Astrocyte of the hippocampus (primary cell): ENCODE data around the gene PSMD10.
A peak's percentile ranks its signal among the peaks of the same experiment; 100 is the strongest.

ENCODE experiments used
- DNase-seq: peaks from one replicate; pipeline ENCODE4 v3.0.0; 2011; ENCODE audit warnings: low read depth, low spot score

The PSMD10 gene, protein sequence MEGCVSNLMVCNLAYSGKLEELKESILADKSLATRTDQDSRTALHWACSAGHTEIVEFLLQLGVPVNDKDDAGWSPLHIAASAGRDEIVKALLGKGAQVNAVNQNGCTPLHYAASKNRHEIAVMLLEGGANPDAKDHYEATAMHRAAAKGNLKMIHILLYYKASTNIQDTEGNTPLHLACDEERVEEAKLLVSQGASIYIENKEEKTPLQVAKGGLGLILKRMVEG

DNA sequence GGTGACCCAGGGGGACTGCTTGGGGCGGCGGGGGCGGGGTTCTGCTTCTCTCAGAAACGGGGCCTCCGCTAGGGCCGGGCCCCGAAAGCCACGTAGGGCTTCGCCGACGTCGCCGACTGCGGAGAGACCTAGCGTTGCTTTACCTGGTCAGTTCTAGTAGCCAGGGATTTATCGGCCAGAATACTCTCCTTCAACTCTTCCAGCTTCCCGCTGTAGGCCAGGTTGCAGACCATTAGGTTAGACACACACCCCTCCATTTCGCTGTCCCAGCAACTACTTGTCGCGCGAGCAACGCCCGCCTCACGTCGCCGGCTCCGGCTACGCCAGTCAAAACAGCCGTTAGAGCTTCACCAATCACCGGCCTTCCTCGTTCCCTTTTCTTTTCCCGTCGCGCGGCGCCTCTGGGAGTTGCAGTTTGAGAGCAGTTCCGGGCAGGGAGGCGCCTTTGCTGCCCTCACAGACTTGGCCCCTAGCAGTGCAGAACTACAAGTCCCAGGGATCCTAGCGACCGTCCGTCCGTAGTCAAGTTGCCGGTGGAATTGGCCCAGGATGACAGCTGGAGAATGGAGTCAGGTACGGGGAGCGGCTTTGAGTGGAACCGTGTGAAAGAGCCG, at the start of gene PSMD10, which contains the start of gene ATG4A:
Gene PSMD10 (minus strand): TSS at position 279 of the 614 bp plus-strand sequence. CDS start 22 bp downstream, at position 257.
Gene ATG4A (plus strand): TSS at position 515 of the 614 bp plus-strand sequence. CDS start 49 bp downstream, at position 564.
- peak; percentile 96 for DNase-seq

DNA sequence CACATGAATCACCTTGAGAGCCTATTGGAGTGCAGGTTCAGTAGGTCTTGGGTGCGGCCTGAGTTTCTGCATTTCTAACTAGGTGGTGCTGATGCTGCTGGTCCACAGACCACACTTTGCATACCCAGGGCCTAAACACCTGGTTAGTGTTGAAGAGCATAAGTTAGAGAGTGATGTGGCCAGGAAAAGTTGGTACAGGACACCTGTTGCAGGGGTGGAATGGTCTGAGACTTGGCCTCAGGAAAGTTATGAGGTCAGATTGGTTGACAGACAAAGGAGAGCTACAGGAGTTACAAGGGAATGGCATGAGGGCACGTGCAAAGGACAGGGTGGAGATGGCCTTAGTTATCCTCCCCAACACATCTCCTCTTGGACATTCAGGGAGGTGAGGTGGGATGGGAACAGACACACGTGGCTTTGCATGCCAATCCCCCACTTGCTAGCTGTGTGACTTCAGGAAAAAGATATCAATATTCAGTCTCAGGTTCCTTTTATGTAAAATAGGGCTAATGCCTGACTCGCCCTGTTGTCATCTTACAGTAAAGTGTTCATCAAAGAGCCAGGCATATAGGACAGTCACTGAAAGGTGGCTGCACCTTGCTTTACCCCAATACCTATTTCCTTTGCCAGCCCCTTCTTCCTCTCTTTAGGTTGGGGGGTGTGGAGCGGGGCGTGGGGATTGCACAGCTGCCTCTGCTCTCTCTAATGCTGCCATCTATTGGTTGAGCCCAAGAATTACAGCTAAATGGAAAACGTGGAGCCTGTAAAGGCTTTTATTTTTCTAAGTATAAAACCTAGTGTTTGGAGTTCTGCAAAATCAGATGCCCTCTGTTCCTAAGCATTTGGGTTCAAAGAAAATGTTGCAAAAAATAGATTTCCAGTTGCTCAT, 47.7 kb upstream of the PSMD10 start:
- no peak for DNase-seq

DNA sequence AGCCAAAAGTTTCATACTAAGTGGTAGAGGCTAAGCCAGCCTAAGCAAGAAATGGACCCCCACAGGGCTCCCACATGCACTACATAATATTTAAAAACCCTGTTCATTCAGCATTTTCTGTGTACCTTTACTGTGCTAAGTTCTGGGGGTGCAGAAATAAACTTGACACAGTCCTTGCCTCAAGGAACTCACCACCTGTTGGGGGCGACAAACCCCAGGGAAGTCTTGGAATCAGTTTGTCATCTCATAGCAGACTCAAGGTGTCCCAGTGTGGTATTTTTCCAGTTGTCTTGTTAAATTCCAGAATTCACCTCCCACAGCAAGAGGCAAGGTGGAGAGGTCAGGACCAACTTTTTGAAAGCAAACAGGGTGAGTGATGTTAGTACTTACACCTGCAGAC, 43.4 kb upstream of the PSMD10 start:
- DNase-seq: no peak

DNA sequence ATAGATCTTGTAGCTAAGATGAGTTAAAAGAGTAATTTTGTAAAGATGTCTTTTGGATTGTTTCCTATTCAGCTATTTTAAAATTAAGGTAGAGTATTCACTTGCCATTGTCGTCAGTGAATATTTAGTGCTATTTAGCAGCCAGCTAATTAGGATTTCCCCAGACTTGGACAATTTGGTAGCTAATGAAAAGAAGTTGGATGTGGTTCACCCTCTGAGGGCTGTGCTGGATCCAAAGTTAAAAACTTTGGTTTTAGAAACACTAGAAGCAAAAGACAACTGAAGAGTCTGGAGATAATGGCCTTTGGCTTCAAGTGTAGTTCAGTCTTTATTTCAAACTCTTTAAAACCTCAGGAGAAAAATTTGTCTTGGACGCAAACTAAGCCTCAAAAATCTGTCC, 41.5 kb upstream of the PSMD10 start:
- no peak for DNase-seq

DNA sequence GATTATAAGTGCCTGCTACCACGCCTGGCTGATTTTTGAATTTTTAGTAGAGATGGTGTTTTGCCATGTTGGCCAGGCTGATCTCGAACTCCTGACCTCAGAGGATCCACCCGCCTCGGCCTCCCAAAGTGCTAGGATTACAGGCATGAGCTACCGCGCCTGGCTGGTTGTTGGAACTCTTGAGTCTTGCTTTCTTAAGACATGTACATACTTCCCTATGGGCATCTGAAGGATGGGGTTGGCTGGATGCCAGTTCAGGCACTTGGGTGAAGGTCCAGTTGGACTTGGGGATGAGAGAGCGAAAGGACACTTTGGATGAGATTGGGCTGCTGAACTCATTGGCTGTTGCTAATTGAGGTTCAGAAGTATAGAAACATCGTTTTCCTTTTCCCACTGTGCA, 40.7 kb upstream of the PSMD10 start:
- DNase-seq: no peak

DNA sequence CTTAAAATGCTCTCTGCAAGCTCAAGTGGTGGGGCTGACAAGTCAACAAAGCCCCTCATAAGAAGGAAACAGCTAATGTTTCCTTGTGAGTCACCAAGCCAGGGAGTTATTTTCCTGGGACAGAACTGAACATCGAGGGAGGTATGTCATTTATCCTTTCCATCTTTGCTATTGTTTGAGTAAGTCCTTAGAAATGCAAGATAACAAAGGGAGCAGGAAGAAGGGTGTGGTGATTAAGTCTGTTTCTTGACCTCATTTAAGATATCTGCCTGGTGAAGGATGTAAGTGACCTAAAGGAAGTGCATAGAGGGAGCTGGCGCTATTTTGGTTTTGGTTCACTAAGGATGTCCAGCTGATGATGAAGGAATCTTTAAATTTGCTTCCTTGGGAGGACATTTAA, 40.1 kb upstream of the PSMD10 start:
- peak; percentile 18 for DNase-seq

DNA sequence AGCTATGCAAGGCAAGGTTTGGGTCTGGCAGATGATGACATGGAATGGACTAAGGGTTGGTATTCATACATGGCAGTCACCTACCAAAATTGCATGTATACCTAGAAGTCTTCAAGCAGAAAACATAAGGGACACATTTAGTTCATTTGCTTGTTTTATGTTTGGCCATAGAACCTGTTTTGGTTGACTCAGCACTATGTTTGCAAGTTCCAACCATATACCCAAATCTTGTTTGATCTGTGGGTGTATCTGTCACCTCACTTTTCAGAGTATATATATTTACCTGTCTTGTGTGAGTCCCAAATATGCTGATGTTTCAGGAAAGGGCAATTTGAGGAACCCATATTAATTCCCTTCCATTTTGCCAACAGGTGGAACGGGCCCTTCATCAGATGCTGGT, 39.5 kb upstream of the PSMD10 start:
- DNase-seq: no peak

DNA sequence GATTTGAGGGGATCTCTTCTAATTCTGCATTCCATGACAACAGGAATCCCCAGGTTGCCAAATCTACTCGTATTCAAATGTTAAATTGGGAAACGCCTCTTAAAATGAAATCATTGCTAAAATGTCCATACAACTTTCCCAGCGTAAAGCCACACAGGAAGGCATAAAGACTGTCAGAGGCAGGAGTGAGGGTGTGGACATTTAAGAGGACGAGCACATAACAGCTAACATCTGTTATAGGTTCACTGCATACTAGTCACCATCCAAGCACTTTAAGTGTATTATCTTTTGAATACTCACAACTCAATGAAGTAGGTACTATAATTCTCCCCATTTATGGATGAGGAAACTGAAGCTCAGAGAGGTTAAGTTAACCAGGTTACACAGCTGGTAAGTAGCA, 35.8 kb upstream of the PSMD10 start:
- no peak for DNase-seq

DNA sequence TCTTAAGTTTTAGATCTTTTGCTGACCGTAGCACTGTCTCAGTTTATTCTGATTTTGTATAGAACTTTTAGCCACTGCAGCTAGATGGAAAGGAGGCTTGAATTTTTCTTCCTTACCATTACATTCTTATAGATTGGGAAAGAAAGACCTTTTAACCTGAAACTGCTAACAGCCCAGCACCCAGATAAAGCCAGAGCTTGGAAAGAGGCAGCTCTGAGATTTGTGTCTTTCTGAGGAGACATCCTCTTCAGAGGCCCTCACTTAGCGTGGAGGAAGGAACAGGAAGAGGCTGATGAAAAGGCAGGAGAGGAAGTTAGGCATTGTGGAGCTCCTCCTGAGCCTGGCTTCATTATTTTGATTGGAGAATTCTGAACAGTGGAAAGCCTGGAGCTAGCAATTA, 35.3 kb upstream of the PSMD10 start:
- no peak for DNase-seq

DNA sequence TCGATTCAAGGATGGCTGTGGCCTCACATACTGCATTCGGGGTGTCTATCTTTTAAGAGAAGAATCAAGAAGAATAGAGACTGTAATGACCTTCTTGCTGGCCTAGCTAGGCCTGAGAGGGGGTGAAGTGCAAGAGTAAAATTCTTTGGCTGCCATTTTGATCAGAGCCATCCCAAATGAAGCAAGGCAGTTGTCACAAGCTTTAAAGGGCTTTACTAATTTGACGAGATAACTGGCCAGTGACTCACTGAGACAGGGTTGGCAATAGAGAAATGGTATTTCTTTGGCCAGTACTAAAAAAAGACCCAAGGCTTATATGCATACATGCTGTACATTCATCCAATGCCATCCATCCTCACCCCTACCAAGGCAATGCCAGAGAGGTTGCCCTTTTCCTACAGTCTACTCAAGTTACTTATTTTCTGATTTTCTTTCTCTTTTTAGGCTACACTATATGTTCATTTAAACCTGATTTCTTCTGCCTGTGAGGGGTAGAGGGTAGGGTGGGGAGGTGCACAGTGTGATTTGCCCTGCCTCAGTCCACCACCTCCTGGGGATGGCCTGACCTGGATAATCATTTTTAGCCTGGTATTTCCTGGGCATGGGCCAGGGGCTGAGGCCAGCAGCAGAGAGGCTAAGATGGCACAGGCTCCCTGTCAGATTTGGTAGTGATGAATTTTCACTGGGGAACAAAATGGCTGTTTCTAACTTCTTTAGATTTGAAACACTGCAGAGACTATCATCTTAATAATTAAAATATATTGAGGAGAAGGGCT, 32.4 kb upstream of the PSMD10 start:
- peak; percentile 9 for DNase-seq

DNA sequence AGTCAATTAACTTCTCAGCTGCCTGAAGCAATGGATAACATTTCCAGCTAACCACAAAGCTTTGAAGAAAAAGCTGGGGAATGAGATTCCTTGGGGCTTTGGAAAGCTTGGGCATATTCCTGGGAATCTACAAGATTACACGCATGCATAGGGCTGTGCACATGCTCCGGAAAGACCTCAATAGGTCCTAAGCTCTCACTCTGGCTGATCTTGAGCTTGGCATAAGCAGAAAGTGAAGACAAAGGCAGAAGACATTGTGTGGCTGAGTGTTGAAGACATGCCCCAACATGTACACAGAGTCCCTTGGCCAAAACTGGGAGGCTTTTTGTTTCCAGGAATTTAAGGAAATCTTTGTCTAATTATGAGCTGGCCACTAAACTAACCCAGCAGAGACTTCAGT, 31.4 kb upstream of the PSMD10 start:
- peak; percentile 82 for DNase-seq

DNA sequence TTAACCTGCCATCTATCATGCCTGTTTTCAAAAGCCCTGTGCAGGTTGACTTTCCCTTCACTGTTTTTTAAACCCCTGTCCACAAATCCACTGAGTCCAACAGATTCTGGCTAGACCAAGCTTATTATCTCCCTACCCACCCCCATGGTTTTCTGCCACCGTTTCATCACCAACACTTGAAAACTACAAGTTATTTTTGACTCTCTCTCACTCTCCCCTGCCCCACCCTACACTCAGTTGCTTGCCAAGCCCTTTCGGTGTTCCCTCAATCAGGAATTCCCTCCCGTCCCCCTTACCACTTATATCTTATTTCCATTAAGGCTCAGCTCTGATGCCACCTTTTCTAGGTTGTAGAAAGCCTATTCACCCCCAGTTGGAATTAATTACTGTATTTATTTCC, 29.9 kb upstream of the PSMD10 start:
- no peak for DNase-seq

DNA sequence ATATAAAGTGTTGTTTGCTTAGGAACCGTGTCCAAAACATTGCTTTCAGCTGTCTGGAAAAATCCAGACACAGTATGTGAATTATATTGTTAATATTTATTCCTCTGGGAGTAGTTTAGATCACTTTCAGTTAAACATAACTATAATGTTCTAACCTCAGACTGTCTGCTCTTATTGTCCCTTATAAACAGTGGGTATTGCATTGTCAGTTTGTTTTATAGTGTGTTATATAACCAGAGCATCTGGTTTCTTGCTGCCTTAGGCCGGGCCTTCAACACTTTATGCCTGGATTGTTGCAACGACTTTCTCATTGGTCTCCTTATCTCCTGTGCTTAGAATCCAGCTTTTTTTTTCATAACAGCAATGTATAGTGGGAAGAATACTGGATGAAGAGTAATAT, 26.6 kb upstream of the PSMD10 start:
- no peak for DNase-seq

DNA sequence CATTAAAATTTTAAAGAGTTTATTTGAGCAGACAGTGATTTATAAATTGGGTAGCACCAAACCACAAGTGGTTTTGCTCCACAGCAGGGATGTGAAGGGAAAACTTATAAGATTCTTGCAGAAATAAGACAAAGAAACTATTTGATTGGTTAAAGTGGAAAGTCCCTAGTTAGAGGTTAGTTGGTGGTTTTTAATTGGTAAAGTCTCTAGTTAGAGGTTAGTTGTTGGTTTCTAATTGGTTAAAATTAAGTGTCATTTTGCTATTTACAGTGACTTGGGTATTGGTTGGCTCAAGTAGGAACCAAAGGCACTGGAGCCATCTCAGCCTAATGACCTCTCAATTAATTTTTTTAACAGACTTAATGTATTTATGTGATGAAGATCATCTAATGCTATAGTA, 23.2 kb upstream of the PSMD10 start:
- no peak for DNase-seq

DNA sequence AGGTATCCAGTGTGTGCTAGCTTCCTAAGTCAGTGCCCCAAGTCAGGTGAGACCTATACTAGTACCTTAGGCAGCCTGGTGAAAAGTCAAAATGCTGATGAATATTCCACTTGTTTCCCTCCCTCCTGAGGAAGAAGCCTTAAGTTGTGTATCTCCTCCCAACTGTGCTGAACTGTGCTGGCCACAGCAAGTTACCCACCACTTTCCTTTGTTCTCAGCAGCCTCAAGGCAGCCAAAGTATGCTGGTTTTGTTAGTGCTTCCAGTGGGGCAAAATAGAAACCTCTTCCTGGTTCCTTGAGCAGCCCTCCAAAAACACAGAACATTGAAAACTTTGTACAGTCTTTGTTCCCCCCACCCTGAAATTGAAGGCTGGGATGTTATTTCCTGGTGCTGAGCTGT, 14.1 kb upstream of the PSMD10 start:
- DNase-seq: no peak

DNA sequence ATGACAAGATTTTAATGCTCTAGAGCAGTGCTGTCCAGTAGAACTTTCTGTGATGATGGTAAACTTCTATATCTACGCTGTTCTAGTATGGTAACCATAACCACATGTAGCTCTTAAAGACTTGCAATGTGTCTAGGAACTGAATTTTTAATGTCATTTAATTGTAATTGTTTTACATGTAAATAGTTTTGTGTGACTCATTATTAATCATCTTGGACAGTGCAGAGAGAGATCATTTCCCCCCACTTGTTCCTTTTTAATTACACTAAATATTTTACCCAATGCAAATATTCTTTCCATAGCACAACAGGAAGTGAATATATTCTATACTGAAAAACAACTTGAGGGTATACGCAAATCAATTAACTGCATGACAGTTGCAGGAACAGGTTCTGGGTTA, 6.0 kb upstream of the PSMD10 start:
- no peak for DNase-seq

DNA sequence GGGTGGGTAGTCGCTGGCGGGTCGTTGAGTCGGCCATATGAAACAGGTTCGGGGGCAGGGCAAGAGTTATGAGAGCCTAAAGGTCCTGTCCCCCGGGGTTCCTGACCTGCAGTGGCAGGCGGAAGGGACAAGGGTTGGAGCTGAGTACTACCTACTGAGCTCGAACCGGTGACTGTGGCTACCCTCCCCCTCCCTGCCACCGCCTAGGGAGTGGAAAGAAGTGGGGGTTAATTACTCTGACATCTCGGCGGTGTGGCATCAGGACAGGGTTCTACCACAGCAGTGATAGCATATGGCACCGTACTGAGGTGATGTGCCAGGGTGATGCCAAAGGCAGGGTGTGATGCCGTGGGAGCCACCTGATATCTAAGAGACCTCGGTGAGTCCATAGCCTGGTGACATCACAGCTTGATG, 543 bp upstream of the PSMD10 start:
- DNase-seq: no peak

DNA sequence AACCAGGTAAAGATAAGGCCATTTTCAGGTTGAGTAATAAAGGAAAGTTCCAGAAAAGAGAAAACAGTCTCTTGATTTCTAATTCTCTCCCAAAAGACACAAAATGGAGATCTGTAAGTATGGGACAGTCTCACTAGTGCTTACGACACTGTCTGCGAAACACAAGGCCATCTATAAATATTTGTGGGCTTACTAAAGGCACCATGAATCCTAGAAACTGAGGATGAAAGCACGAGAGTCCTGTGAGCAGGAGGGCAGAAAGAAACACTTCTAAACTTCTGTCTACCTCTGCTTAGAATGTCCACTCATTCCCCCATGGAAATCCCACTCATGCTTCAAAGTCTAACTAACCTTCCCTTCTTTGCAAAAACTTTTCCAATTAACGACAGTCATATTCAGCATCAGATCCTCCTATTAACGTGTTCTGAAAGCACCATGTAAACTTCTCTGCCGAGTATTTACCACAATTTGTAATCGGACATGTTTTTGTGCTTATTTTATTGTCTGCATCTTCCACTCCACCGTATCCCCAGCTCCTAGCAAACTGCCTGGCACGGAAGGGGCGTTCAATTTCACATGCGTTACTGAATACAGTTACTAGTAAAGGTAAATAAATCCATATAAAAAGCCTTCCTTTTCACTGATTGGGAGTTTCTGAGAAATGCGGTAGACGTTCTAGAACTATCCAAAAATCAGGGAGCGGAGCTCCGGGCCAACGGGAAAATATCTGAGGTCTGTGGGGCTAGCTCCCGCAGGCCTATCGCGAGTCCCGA, 665 bp downstream of the PSMD10 start:
- peak; percentile 28 for DNase-seq

DNA sequence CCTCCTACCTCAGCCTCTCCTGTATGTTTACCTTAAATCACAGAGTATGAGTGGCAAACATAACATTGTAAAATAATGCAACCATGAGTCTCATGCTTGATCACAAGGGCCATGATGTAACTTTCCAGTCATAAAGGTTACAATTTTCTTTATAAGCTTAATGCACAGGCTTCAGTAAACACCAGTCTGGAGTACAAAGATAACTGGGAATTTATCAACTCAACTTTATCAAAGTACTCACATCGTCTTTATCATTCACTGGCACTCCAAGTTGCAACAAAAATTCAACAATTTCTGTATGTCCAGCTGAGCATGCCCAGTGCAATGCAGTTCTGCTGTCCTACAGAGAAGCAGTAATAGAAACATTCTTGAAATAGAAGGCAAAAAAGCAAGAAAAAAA, 2.8 kb downstream of the PSMD10 start:
- no peak for DNase-seq

DNA sequence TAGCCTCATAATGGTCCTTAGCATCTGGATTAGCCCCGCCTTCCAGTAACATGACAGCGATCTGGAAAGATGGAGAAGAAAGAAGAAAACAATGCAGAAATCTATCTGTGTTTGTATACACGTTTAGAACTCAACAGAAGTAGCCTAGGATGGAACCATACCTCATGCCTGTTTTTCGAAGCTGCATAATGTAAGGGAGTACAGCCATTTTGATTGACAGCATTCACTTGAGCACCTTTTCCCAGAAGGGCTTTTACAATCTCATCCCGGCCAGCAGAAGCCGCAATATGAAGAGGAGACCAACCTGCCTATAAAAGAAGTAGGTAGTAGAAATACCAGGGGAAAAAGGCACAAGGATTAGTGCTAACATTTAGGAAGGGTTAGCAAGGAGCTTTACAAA, 3.5 kb downstream of the PSMD10 start:
- no peak for DNase-seq

DNA sequence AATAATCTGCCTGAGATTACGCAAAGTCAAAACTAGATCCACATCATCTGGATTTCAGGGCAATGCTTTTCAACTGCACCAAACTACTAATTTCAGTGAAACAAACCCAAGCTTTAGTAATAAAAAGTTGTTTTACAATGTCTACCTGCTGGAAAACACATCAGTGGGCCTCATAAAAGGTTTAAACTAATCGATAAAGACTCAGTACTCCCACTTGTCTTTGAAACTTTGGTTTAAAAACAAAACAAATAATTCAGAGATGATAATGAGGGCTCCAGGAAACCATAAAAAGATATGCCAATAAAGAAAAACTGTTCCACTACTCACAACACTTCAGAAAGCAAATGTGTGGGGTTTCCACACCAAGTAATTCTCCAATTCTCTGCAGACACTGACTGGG, 10.2 kb downstream of the PSMD10 start:
- no peak for DNase-seq
